Keratinocyte (primary cell): Measurements from ENCODE around the gene ZBTB20. TPM values are rescaled to one million over a fixed set of nuclear protein-coding genes. Genes with fewer than 3 reads are reported as not detected.

Experiments used
- DNase-seq: peaks from one replicate; pipeline ENCODE4 v3.0.0-alpha.2; 2011; ENCODE audit warnings: low read depth, missing footprints, low spot score
- FAIRE-seq: peaks from 2 replicates; lab custom pipeline; 2011; peaks lifted over from hg19 to GRCh38; lab: Jason Lieb, UNC
- H2AFZ ChIP-seq: 2 replicates; pipeline ENCODE4 v1.6.0; 2012; ENCODE audit warnings: low read length, control low read depth, inconsistent platforms; ENCODE audit not compliant: control insufficient read depth
- H3K27ac ChIP-seq: 2 replicates; pipeline ENCODE4 v1.5.1; 2011; ENCODE audit warnings: low read length; ENCODE audit not compliant: control insufficient read depth, insufficient read depth
- H3K27me3 ChIP-seq: 3 replicates; pipeline ENCODE4 v1.6.0; 2011; ENCODE audit warnings: low read length; ENCODE audit not compliant: control insufficient read depth, insufficient read depth; ENCODE audit errors: extremely low read depth
- H3K36me3 ChIP-seq, 2 experiments: 2 replicates in 1 of 2; 3 replicates in 1 of 2; pipeline ENCODE4 v1.5.1; 2011; ENCODE audit warnings: low read length in 2 of 2, mild to moderate bottlenecking in 1 of 2; ENCODE audit not compliant: control insufficient read depth in 2 of 2, insufficient read depth in 2 of 2; ENCODE audit errors: extremely low read depth in 1 of 2
- H3K4me1 ChIP-seq: 3 replicates; pipeline ENCODE4 v1.5.1; 2011; ENCODE audit warnings: low read length; ENCODE audit not compliant: control insufficient read depth, insufficient read depth; ENCODE audit errors: extremely low read depth
- H3K4me2 ChIP-seq: 3 replicates; pipeline ENCODE4 v1.6.0; 2011; ENCODE audit warnings: low read depth, low read length; ENCODE audit not compliant: control insufficient read depth, insufficient read depth; ENCODE audit errors: extremely low read depth
- H3K4me3 ChIP-seq, 3 experiments: fragments of 200-600 bp in 1 of 3; sonication (generic) in 1 of 3; 2 replicates in 2 of 3; 3 replicates in 1 of 3; pipeline ENCODE4 v1.5.1; 2011 to 2016; ENCODE audit warnings: low read length in 3 of 3, mild to moderate bottlenecking in 3 of 3, control low read depth in 2 of 3, inconsistent platforms in 1 of 3, low read depth in 1 of 3, mixed read lengths in 1 of 3, mixed run types in 1 of 3, moderate library complexity in 1 of 3; ENCODE audit not compliant: control insufficient read depth in 2 of 3, insufficient read depth in 2 of 3; ENCODE audit errors: extremely low read depth in 1 of 3
- H3K79me2 ChIP-seq: 2 replicates; pipeline ENCODE4 v1.6.0; 2012; ENCODE audit warnings: low read length; ENCODE audit not compliant: control insufficient read depth, insufficient read depth
- H3K9ac ChIP-seq: 3 replicates; pipeline ENCODE4 v1.6.0; 2011; ENCODE audit warnings: low read length; ENCODE audit not compliant: control insufficient read depth, insufficient read depth; ENCODE audit errors: extremely low read depth
- H3K9me1 ChIP-seq: 3 replicates; pipeline ENCODE4 v1.6.0; 2011; ENCODE audit warnings: low read length; ENCODE audit not compliant: control insufficient read depth, insufficient read depth; ENCODE audit errors: extremely low read depth
- H3K9me3 ChIP-seq: 2 replicates; pipeline ENCODE4 v1.5.1; 2012; ENCODE audit warnings: low read depth, low read length; ENCODE audit not compliant: control insufficient read depth
- H4K20me1 ChIP-seq: 3 replicates; pipeline ENCODE4 v1.6.0; 2011; ENCODE audit warnings: low read length; ENCODE audit not compliant: control insufficient read depth, insufficient read depth; ENCODE audit errors: extremely low read depth
- EZH2 ChIP-seq: IDR thresholded peaks from one replicate; pipeline ENCODE4 v1.6.1; 2012; ENCODE audit warnings: inconsistent platforms, mild to moderate bottlenecking, low read length, moderate library complexity
- dilution Hi-C: fragments of 300-500 bp; cut with MboI; formaldehyde crosslinking; loops from one replicate; pipeline ENCODE4 v1.7.0; 2020; ENCODE audit warnings: low sequenced_read_pairs; ENCODE audit not compliant: extremely low pct_ligation_motif_present
- polyA plus RNA-seq, 5 experiments: library from polyadenylated mRNA; depleted of rRNA in 3 of 5; stranded (reverse) in 3 of 5; stranded (forward) in 1 of 5; unstranded in 1 of 5; fragments of >200 nt; gene quantifications; 1 replicate in 1 of 5; 2 replicates in 3 of 5; 3 replicates in 1 of 5; pipeline versions ENCODE4 v1.2.1 to v1.2.3, GENCODE V29; 2011 to 2012; ENCODE audit warnings: missing spikeins in 2 of 5, low read depth in 1 of 5, low replicate concordance in 1 of 5
- TF ChIP-seq, protein P1 (sequence below), 3 experiments: IDR thresholded peaks in 1 of 3; conservative IDR thresholded peaks in 1 of 3; optimal IDR thresholded peaks in 1 of 3; 2 replicates in 2 of 3; 3 replicates in 1 of 3; pipeline versions ENCODE3 to v1.5.1; 2011; ENCODE audit warnings: low read length in 3 of 3, mild to moderate bottlenecking in 3 of 3, moderate library complexity in 2 of 3, control low read depth in 1 of 3, inconsistent platforms in 1 of 3; ENCODE audit not compliant: insufficient read depth in 2 of 3; ENCODE audit errors: extremely low read depth in 1 of 3

The ZBTB20 gene
- polyA plus RNA-seq, 1 donor (not counting 4 experiments of a cell fraction or from before 2014, with no cell fraction given), result 0.52 TPM

DNA sequence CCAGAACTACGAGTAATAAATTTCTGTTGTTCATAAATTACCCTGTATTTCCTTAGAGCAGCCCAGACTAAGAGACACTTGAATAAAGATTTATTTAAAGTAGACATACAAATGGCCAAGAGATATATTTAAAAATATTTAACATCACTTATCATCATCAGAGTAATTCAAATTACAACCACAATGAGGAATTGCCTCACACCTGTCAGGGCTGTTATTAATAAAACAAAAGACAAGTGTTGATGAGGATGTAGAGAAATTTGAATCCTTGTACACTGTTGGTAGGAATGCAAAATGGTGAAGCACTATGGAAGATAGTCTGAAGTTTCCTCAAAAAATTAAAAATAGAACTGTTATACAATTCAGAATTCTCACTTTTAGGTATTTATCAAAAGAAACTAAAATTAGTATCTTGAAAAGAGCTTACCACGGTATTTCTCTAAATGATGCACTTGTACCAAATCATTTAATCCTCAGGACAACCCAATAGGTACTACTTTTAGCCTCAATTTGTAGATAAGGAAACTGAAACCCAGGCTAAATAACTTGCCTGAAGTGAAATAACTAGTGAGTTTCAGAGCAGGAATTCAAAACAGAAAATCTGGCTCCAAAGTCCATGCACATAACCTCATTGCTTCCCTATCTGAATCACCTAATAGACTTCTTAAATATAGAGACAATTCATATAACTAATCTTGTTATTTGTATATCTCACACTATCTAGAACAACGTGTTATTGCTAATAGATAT, 69.4 kb downstream of the ZBTB20 start:
- H4K20me1 ChIP-seq, result no peaks in the 10 kb centered on the region
- H2AFZ ChIP-seq, result no peak overlapping the region
- DNase-seq, result no peak
- no peak for FAIRE-seq
- H3K9me3 ChIP-seq, result no peaks in the 10 kb centered on the region
- H3K4me1 ChIP-seq, result no peaks in the 10 kb centered on the region
- H3K27ac ChIP-seq, result no peak overlapping the region
- no peak overlapping the region for H3K4me3 ChIP-seq
- dilution Hi-C loops, result no loop called here
- H3K9ac ChIP-seq, result no peak overlapping the region
- no peak overlapping the region for H3K4me2 ChIP-seq
- H3K36me3 ChIP-seq, result no peaks in the 10 kb centered on the region
- H3K9me1 ChIP-seq, result no peaks in the 10 kb centered on the region
- TF ChIP-seq, protein P1, sequence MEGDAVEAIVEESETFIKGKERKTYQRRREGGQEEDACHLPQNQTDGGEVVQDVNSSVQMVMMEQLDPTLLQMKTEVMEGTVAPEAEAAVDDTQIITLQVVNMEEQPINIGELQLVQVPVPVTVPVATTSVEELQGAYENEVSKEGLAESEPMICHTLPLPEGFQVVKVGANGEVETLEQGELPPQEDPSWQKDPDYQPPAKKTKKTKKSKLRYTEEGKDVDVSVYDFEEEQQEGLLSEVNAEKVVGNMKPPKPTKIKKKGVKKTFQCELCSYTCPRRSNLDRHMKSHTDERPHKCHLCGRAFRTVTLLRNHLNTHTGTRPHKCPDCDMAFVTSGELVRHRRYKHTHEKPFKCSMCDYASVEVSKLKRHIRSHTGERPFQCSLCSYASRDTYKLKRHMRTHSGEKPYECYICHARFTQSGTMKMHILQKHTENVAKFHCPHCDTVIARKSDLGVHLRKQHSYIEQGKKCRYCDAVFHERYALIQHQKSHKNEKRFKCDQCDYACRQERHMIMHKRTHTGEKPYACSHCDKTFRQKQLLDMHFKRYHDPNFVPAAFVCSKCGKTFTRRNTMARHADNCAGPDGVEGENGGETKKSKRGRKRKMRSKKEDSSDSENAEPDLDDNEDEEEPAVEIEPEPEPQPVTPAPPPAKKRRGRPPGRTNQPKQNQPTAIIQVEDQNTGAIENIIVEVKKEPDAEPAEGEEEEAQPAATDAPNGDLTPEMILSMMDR (optimal IDR thresholded peaks at IDR 0.05 in 1 of 3, IDR thresholded peaks at IDR 0.05 in 1 of 3, conservative IDR thresholded peaks at IDR 0.05 in 1 of 3; ENCODE audit: extremely low read depth in 1 of 3, insufficient read depth in 2 of 3, low read length in 3 of 3), result no peak
- TF ChIP-seq EZH2, result no peak
- H3K27me3 ChIP-seq, result no peaks in the 10 kb centered on the region
- no peaks in the 10 kb centered on the region for H3K79me2 ChIP-seq

DNA sequence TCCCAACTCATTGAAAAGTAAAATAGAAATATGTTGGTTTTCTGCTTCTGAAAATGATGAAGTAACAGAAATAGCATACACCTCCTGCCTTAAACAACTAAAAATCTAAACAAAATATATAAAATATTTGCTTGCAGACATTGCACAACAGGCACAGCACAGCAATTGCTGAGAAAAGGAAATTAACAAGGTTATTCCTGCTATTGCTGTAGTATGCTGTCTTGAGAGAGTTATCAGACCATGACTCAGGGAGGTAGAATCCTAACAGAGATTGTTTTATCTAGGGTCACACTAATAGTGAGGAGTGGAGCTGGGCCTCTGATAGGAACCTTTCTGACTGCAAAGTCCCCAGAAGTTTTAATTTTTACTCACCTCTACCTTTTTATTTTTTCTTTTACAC, 72.6 kb downstream of the ZBTB20 start:
- Histone ChIP-seq H3K36me3 (no peaks in the 10 kb centered on the region), H3K9me1 (no peaks in the 10 kb centered on the region), H3K9ac (no peak overlapping the region), H3K27ac (no peak overlapping the region), H3K79me2 (no peaks in the 10 kb centered on the region), H3K4me3 (no peak overlapping the region), H3K27me3 (no peaks in the 10 kb centered on the region), H3K9me3 (no peaks in the 10 kb centered on the region), H3K4me2 (no peak overlapping the region), H3K4me1 (no peaks in the 10 kb centered on the region), H2AFZ (no peak overlapping the region), H4K20me1 (no peaks in the 10 kb centered on the region)
- dilution Hi-C loops, result no loop called here
- no peak for FAIRE-seq
- DNase-seq, result no peak
- TF ChIP-seq, protein P1 (optimal IDR thresholded peaks at IDR 0.05 in 1 of 3, IDR thresholded peaks at IDR 0.05 in 1 of 3, conservative IDR thresholded peaks at IDR 0.05 in 1 of 3; ENCODE audit: extremely low read depth in 1 of 3, insufficient read depth in 2 of 3, low read length in 3 of 3), result no peak
- TF ChIP-seq EZH2, result no peak
